K562 (cell line): ENCODE results near the gene KCTD17. TPM values are rescaled to one million over a fixed set of nuclear protein-coding genes. Genes with fewer than 3 reads are reported as not detected.
A peak's percentile ranks its signal among the peaks of the same experiment; 100 is the strongest.

Experiments used
- ATAC-seq: fragments of 200-7000 bp; cut with Tn5 transposase; 3 replicates; pipeline ENCODE4 v1.9.1; 2020; ENCODE audit warnings: moderate library complexity
- BruUV-seq: library from RNA; stranded (reverse); fragments of 400-500 nt; replicated peaks from 2 replicates; lab custom pipeline; 2021; lab: Mats Ljungman, UMichigan
- CTCF ChIA-PET: fragments of 300-600 bp; formaldehyde crosslinking; extraction: SDS; loops from one replicate; lab custom pipeline; 2021; ENCODE audit warnings: low intra/inter-chr PET ratio; lab: Yijun Ruan, JAX
- POLR2A ChIA-PET: fragments of 300-600, 350-650 bp; sonication (Branson Sonifier 250); formaldehyde crosslinking; extraction: SDS; loops from one replicate; lab custom pipeline; 2021; ENCODE audit warnings: antibody characterized with exemption, inconsistent platforms; lab: Yijun Ruan, JAX
- DNase-seq, 4 experiments: peaks; one replicate each; pipeline versions ENCODE4 v3.0.0 to v3.0.0-alpha.2; 2011 to 2018; ENCODE audit warnings: low spot score in 3 of 4, mixed read lengths in 3 of 4; ENCODE audit errors: extremely low read depth in 1 of 4
- FAIRE-seq: peaks from 2 replicates; lab custom pipeline; 2011; peaks lifted over from hg19 to GRCh38; lab: Jason Lieb, UNC
- H2AFZ ChIP-seq: 2 replicates; pipeline ENCODE4 v1.6.0; 2011; ENCODE audit warnings: low read depth, low read length, control low read depth, inconsistent platforms
- H3K27ac ChIP-seq: fragments of 200-600 bp; 3 replicates; pipeline ENCODE4 v1.8.0; 2011; ENCODE audit warnings: low read depth, mild to moderate bottlenecking, control low read depth, inconsistent platforms, low read length, moderate library complexity, mixed read lengths; ENCODE audit errors: extremely low read depth
- H3K27me3 ChIP-seq, 2 experiments: fragments of 300-600 bp in 1 of 2; 2 replicates in 1 of 2; 3 replicates in 1 of 2; pipeline versions ENCODE4 v1.6.0 to v1.8.0; 2011; ENCODE audit warnings: inconsistent platforms in 2 of 2, low read length in 2 of 2, mild to moderate bottlenecking in 1 of 2, mixed read lengths in 1 of 2, moderate library complexity in 1 of 2; ENCODE audit not compliant: control insufficient read depth in 2 of 2, insufficient read depth in 2 of 2
- H3K36me3 ChIP-seq: fragments of 300-600 bp; 3 replicates; pipeline ENCODE4 v1.8.0; 2011; ENCODE audit warnings: mild to moderate bottlenecking, low read length, inconsistent platforms; ENCODE audit not compliant: control insufficient read depth, insufficient read depth
- H3K4me1 ChIP-seq, 2 experiments: fragments of 200-600 bp in 1 of 2; replicated peaks in 1 of 2; 2 replicates in 1 of 2; 3 replicates in 1 of 2; pipeline versions ENCODE4 v1.5.1 to v1.8.0; 2011; ENCODE audit warnings: inconsistent platforms in 2 of 2, low read length in 2 of 2, mild to moderate bottlenecking in 1 of 2, mixed read lengths in 1 of 2, moderate library complexity in 1 of 2; ENCODE audit not compliant: control insufficient read depth in 2 of 2, insufficient read depth in 2 of 2
- H3K4me2 ChIP-seq: 2 replicates; pipeline ENCODE4 v1.6.1; 2011; ENCODE audit warnings: low read length, control low read depth, inconsistent platforms, mixed read lengths; ENCODE audit not compliant: insufficient read depth
- H3K4me3 ChIP-seq: fragments of 200-600 bp; sonication (generic), shearing (Covaris generic); 2 replicates; pipeline ENCODE4 v1.5.1; 2016; ENCODE audit warnings: control low read depth, inconsistent platforms
- H3K79me2 ChIP-seq: fragments of 200-600 bp; 3 replicates; pipeline ENCODE4 v1.8.0; 2011; ENCODE audit warnings: low read length, inconsistent platforms; ENCODE audit not compliant: control insufficient read depth, insufficient read depth
- H3K9ac ChIP-seq, 2 experiments: 2 replicates each; pipeline versions ENCODE4 v1.6.0 to v1.6.1; 2011; ENCODE audit warnings: low read depth in 2 of 2, low read length in 2 of 2, control low read depth in 1 of 2, inconsistent platforms in 1 of 2, mild to moderate bottlenecking in 1 of 2, mixed read lengths in 1 of 2; ENCODE audit not compliant: insufficient read depth in 1 of 2
- H3K9me1 ChIP-seq: one replicate; pipeline ENCODE4 v1.6.0; 2011; ENCODE audit warnings: inconsistent platforms, mild to moderate bottlenecking, low read length, moderate library complexity; ENCODE audit not compliant: control insufficient read depth, insufficient read depth
- H3K9me3 ChIP-seq: replicated peaks from 2 replicates; pipeline ENCODE4 v1.5.1; 2011; ENCODE audit warnings: low read depth, low read length, inconsistent platforms; ENCODE audit not compliant: control insufficient read depth, insufficient read depth
- H4K20me1 ChIP-seq: replicated peaks from 2 replicates; pipeline ENCODE4 v1.6.1; 2011; ENCODE audit warnings: low read length, inconsistent platforms, mixed read lengths; ENCODE audit not compliant: control insufficient read depth, insufficient read depth
- CTBP1 ChIP-seq: fragments of 450-650 bp; IDR thresholded peaks from 2 replicates; pipeline ENCODE4 v1.6.1; 2016; ENCODE audit warnings: borderline replicate concordance
- FUS ChIP-seq: fragments of 200-400 bp; formaldehyde crosslinking; optimal IDR thresholded peaks from 2 replicates; pipeline ENCODE3; 2017; ENCODE audit warnings: low read depth, low read length
- TAF7 ChIP-seq: fragments of 450-650 bp; IDR thresholded peaks from 2 replicates; pipeline ENCODE4 v1.6.1; 2016; ENCODE audit warnings: missing genetic modification characterization, missing compliant biosample characterization
- ZFP91 ChIP-seq: sonication (generic); formaldehyde crosslinking; IDR thresholded peaks from 2 replicates; pipeline ENCODE4 v1.8.0; 2022; ENCODE audit warnings: mild to moderate bottlenecking, missing genetic modification reagents
- ZNF212 ChIP-seq: fragments of 450-650 bp; formaldehyde crosslinking; IDR thresholded peaks from 2 replicates; pipeline ENCODE4 v1.4.0; 2020; ENCODE audit warnings: mild to moderate bottlenecking
- ZNF263 ChIP-seq: sonication (generic); formaldehyde crosslinking; IDR thresholded peaks from 2 replicates; pipeline ENCODE4 v1.8.0; 2022; ENCODE audit warnings: mild to moderate bottlenecking, missing genetic modification reagents, borderline replicate concordance
- ZNF398 ChIP-seq: fragments of 250-450 bp; sonication (Bioruptor Pico); IDR thresholded peaks from 2 replicates; pipeline ENCODE4 v1.8.0; 2021; ENCODE audit warnings: moderate library complexity, mild to moderate bottlenecking, inconsistent platforms
- ZNF512 ChIP-seq: IDR thresholded peaks from 2 replicates; pipeline ENCODE4 v1.6.1; 2016; ENCODE audit warnings: missing genetic modification characterization, missing compliant biosample characterization
- WGBS: fragments of 100-300 bp; shearing (Covaris generic); methylation state at CpG from one replicate; pipeline ENCODE4 v1.1.6; 2016; ENCODE audit warnings: low coverage, mixed read lengths; ENCODE audit not compliant: insufficient coverage; ENCODE audit errors: missing lambda C conversion rate; 5-methylcytosine and 5-hydroxymethylcytosine counted together
- in situ Hi-C: fragments of 300-500 bp; cut with MboI; formaldehyde crosslinking; loops from 4 replicates; pipeline ENCODE4 v1.15.0; 2018; ENCODE audit warnings: inconsistent platforms, mixed read lengths
- intact Hi-C: fragments of 100-400 bp; cut with micrococcal nuclease; formaldehyde crosslinking; loops from 2 replicates; pipeline ENCODE4 v1.14.2; 2022
- polyA plus RNA-seq, 8 experiments: library from polyadenylated mRNA; depleted of rRNA in 4 of 8; stranded (reverse) in 5 of 8; unstranded in 3 of 8; fragments of >200 nt; fragmentation: Nextera tagmentation in 2 of 8; fragmentation: Illumina TruSeq in 1 of 8; extraction: Ambion mirVana in 2 of 8; extraction: Trizol in 1 of 8; gene quantifications; 2 replicates each; pipeline versions ENCODE4 v1.2.1 to v1.2.3, GENCODE V29; 2011 to 2014; ENCODE audit warnings: inconsistent platforms in 1 of 8, missing spikeins in 1 of 8
- total RNA-seq, 7 experiments: library from RNA; depleted of rRNA in 6 of 7; stranded (reverse); fragments of >200 nt in 6 of 7; fragmentation: Illumina TruSeq in 2 of 7; extraction: Trizol in 2 of 7; gene quantifications; 2 replicates each; pipeline versions ENCODE4 v1.2.1 to v1.2.3, GENCODE V29; 2011 to 2021; ENCODE audit warnings: low replicate concordance in 1 of 7

The KCTD17 gene
- total and polyA plus RNA-seq, 9 of the 15 experiments (the other 6 are each of a cell fraction or from before 2014, with no cell fraction given): 0.22 to 0.90 (median 0.49) TPM; not detected in 2

- FAIRE-seq (no peak), DNase-seq (no peak), ATAC-seq (no peak)
- ChIA-PET CTCF (no interaction called here), POLR2A (no interaction called here)
- Histone ChIP-seq H2AFZ (no peak overlapping the region), H3K4me1 (peaks cover 0 to 4% of the 10 kb centered on the region in 2 experiments; a peak in 1 of 5 replicates), H3K27ac (no peak overlapping the region), H3K36me3 (no peaks in the 10 kb centered on the region), H3K9me1 (no peaks in the 10 kb centered on the region), H3K9me3 (no peaks in the 10 kb centered on the region; the same call in 1 of the 2 replicates), H3K27me3 (peaks cover 0 to 36% of the 10 kb centered on the region in 2 experiments; a peak in 2 of 5 replicates), H3K9ac (no peak overlapping the region), H3K4me2 (no peak overlapping the region), H4K20me1 (no peaks in the 10 kb centered on the region), H3K4me3 (no peak overlapping the region), H3K79me2 (no peaks in the 10 kb centered on the region)
- in situ Hi-C loops (no loop called here), intact Hi-C loops (no loop called here)
- WGBS: 0% methylated on average over 7 of the region's 9 CpGs
- BruUV-seq: no TSS peak
- TF ChIP-seq ZNF263 (CRISPR knock-in tag): peak; percentile 92
- peak; percentile 83 for TF ChIP-seq ZNF512 (tag)
- TF ChIP-seq FUS: no peak
- no peak for TF ChIP-seq CTBP1
- no peak for TF ChIP-seq ZFP91 (CRISPR knock-in tag)
- no peak for TF ChIP-seq ZNF398
- no peak for TF ChIP-seq ZNF212 (CRISPR knock-in tag)
- TF ChIP-seq TAF7: no peak
- TF ChIP-seq, all 486 proteins: peak for 2
Measured at GRCh38 chr22:37075822-37076433, 24.4 kb downstream of the KCTD17 start.
